Measurements from ENCODE around the gene KIR3DL3.
"Not testable (repeated sequence)": the region's sequence is repeated elsewhere in the genome, so short reads cannot be mapped to it uniquely, and the experiment has no call there.

KIR3DL3 gene

DNA sequence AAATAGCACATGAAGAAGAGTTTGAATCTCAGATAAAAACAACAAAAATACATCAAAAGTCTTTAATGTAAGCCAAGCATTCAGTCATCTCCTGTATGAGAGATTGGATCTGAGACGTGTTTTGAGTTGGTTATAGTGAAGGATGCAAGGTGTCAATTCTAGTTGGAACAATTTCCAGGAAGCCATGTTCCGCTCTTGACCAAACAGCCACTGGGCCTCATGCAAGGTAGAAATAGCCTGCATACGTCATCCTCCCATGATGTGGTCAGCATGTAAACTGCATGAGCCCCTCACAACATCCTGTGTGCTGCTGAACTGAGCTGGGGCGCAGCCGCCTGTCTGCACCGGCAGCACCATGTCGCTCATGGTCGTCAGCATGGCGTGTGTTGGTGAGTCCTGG, at the start of gene KIR3DL3:
KIR3DL3 (plus strand) TSS at position 301 of the 400 bp plus-strand sequence; CDS start at position 356, 55 bp downstream.
- no peak for DNase-seq (ENCODE audit: low read depth, low spot score)

DNA sequence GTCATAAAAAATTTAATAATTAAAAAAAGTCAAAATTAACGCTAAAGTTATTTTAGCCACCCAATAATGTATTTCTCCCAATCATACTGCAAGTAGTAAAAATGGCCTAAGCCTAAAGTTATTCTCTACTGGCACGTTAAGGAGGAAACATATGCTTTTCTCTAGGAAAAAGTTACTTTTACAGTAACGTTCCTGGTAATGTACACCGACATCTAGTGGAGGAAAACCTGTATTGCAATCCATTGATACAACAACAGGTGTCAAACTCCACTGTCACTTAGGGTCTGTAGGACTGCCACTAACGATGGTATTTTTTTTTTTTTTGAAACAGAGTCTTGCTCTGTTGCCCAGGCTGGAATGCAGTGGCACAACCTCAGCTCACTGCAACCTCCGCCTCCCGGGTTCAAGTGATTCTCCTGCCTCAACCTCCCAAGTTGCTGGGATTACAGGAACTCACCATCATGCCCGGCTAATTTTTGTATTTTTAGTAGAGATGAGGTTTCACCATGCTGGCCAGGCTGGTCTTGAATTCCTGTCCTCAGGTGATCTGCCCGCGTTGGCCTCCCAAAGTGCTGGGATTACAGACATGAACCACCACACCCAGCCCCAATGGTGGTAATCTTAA, 47.9 kb upstream of the KIR3DL3 start:
- not testable (repeated sequence) for DNase-seq (ENCODE audit: low read depth, low spot score)

DNA sequence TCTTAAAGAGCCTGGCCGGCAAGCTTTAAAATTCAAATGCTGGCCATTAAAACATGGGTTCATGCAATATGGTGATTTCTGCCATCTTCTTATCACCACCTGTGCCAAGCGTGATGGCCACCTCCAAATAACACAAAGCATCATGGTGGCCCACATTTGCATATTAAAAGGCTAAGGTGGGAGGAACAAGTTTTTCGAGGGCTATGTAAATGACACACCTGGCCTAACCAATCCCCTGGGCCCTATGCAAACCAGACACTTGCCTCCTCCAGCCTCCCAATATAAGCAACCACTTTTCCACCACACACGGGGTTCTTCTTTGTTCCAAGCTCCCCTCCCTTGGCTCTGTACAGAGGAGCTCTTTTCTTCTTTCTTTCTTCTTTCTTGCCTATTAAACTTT, 47.0 kb upstream of the KIR3DL3 start:
- no peak for DNase-seq (ENCODE audit: low read depth, low spot score)

DNA sequence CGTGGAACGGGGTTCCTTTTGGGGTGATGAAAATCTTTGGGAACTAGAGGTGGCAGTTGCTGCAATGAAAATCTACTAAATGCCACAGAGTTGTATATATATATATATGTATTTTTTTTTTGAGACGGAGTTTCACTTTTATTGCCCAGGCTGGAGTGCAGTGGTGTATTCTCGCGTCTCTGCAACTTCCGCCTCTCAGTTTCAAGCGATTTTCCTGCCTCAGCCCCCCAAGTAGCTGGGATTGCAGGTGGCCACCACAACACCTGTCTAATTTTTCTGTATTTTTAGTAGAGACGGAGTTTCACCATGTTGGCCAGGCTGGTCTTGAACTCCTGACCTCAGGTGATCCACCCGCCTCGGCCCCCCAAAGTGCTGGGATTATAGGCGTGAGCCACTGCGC, 42.6 kb upstream of the KIR3DL3 start:
- not testable (repeated sequence) for DNase-seq (ENCODE audit: low read depth, low spot score)

DNA sequence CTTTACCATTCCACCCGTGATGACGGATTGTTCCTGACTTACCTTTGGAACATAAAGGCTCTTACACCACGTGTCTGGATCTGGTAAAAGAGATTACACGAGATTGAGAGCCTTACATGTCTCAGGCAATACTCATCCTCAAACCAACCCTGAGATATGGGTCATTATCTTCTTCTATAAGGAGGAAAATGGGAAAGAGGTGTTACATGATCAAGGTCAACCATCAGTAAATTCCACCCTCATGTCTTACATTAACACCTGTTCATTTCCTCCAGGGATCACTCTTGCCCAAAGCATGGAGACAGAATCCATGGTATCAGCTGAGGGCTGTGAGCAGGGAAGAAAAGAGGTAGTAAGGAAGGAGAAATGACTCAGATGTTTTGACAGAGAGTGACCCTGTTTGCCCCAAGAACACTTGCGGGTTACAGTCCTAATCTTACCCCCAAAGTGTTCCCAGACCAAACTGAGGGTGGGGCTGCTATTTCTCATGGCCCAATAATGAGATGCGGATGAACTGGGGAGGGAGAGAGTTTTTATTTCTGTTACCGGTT, 41.9 kb upstream of the KIR3DL3 start:
- DNase-seq (ENCODE audit: low read depth, low spot score) = no peak

DNA sequence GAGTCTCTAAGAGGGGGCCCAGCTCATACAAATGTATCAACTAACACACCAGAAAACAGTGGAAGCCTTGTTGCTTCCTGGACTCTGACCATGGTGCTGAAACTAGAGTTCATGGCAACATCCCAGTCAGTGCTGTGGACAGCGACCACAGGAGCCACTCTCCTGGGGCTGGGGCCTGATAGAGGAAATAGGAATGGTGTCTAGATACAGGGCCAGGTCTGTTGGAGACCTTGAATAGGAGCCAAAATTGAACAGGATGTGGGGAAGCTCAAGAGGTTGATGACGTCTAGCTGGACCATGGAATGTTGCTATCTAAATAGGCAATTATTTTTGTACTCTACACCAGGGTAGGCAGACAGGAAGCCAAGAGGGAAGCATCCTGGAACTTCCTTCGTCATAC, 39.7 kb upstream of the KIR3DL3 start:
- no peak for DNase-seq (ENCODE audit: low read depth, low spot score)

DNA sequence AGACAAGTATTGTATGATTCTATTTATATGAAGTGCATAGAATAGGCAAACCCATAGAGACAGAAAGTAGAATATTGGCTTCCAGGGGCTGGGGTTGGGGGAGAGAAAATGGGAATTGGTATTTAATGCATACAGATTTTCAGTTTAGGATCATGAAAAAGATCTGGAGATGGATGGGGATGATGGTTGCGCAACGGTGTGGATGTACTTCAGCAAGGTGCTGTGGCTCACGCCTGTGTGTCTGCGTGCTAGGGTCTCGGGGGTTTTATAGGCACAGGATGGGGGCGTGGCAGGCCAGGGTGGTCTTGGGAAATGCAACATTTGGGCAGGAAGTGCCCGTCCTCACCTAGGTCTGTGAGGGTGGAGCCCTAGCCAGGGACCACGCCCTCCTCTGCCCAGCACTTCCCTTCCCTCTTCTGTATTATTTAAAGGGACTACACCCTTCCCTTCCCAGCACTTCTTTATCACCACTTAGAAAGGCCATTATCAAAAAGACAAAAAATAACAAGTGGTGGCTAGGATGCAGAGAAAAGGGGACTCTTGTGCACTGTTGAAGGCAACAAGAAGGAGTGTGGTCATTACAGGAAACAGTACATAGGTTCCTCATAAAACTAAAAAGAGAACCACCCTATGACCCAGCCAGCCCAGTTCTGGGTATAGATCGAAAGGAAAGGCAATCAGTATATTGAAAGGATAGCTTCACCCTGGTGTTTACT, 32.5 kb upstream of the KIR3DL3 start:
- no peak for DNase-seq (ENCODE audit: low read depth, low spot score)

DNA sequence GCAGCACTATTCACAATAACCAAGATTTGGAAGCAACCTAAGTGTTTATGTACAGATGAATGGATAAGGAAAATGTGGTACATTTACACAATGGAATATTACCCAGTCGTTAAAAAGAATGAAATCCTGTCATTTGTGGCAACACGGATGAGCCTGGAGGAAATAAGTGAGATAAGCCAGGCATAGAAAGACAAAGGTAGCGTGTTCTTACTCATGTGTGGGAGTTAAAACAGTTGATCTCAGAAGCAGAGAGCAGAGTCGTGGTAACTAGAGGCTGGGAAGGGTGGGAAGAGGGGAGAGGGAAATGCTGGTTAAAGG, 32.0 kb upstream of the KIR3DL3 start:
- no peak for DNase-seq (ENCODE audit: low read depth, low spot score)

DNA sequence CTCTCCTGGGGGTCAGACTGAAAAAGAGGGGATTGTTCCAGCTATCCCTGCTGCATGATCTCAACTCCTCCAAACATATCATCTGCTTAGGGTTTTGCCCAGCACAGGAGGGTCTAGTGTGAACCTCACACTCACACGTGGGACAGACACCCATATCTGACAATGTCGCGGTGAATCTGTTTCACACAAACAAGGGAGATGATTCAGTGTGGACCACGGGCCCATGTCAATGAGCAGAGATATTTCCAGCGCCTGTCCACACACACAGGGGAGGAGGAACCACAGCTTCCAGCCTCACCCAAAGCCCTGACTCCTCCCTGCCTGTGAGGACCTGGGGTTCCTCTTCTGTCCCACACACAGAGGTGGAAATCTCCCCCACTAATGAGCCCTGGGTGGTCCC, 29.6 kb upstream of the KIR3DL3 start:
- DNase-seq (ENCODE audit: low read depth, low spot score) = no peak

DNA sequence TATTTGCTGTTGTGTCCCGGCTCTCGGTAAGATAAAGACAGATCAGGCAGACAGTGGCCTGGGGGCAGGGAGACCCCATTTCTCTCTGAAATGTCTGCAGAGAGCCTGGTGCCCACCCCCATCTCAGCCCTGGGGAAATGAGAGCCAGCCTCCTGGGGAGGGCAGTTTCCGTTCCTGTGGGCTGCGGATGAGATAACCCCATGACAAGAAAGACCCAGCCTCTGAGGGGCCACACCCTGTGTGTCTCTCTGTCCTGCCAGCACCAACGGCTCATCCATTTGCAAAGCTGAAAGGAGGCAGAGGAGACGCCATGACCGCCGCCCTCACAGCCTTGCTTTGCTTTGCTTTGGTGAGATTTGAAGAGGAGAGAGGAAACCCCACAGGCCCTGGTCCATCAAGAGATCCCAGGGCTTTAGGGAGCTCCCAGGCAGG, 28.1 kb upstream of the KIR3DL3 start:
- DNase-seq (ENCODE audit: low read depth, low spot score) = no peak

DNA sequence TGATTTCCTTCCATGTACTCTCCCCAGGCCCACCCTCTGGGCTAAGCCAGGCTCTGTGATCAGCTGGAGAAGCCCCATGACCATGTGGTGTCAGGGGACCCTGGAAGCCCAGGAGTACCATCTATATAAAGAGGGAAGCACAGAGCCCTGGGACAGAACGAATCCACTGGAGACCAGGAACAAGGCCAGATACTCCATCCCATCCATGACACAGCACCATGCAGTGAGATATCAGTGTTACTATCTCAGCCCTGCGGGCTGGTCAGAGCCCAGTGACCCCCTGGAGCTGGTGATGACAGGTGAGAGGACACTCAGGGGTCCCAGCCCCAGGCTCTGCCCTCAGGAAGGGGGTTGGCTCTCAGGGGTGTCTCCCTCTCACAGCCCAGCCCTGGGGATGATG, 27.5 kb upstream of the KIR3DL3 start:
- DNase-seq (ENCODE audit: low read depth, low spot score) = no peak

DNA sequence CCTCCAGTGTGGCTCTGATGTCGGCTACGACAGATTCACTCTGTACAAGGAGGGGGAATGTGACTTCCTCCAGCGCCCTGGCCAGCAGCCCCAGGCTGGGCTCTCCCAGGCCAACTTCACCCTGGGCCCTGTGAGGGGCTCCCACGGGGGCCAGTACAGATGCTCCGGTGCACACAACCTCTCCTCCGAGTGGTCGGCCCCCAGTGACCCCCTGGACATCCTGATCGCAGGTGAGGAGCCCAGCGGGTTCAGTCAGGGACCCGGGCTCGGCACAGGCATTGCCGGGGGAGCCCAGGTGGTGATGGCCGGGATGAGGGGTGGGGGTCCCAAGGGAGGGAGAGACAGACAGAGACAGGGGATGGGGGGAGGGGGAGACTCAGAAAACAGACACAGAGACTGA, 26.5 kb upstream of the KIR3DL3 start:
- DNase-seq (ENCODE audit: low read depth, low spot score) = not testable (repeated sequence)

DNA sequence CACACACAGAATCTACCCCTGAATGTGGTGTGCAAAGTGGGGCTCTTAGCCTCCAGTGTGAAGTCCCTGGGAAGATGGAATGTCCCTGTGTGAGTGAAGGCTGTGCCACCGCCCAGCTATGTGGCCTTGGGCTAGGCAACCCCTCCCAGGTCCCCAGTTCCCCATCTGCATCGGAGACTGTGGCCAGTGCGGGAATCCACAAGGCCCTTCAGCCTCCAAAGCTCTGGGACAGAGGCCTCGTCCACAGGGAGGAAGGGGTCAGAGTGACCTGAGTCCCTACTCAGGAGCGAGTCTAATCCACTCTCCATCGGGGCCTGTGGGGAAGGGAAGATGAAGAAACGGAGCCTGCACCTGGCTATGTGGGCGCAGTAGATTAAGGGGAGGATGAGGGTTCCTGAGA, 19.3 kb upstream of the KIR3DL3 start:
- no peak for DNase-seq (ENCODE audit: low read depth, low spot score)

DNA sequence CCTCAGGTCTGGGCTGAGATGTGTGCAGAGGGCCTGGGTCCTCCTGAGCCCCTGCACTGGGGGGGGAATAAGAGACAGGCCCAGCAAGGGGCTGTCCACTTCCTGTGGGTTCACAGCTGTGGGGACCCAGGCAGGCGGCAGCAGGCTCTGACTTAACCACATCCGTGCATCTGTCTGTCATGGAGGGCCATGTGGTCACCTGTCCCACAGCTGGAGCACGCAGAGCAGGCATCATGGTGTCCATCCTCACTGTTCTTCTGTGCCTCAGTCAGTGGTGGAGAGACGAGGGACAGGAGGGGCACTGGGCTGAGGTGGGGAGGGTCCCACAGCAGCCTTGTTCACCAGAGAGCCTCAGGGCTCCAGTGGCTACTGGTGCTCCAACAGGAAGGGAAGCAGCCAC, 16.3 kb upstream of the KIR3DL3 start:
- DNase-seq (ENCODE audit: low read depth, low spot score) = no peak

DNA sequence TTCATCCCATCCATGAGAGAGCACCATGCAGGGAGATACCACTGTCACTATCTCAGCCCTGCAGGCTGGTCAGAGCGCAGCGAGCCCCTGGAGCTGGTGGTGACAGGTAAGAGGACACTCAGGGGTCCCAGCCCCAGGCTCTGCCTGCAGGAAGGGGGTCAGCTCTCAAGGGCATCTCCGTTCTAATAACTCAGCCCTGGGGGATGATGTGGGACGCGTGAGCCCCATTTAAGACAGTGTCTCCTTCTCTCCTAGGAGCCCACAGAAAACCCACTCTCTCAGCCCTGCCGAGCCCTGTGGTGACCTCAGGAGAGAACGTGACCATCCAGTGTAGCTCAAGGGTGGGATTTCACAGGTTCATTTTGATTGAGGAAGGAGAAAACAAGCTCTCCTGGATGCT, 15.5 kb upstream of the KIR3DL3 start:
- DNase-seq (ENCODE audit: low read depth, low spot score) = no peak

DNA sequence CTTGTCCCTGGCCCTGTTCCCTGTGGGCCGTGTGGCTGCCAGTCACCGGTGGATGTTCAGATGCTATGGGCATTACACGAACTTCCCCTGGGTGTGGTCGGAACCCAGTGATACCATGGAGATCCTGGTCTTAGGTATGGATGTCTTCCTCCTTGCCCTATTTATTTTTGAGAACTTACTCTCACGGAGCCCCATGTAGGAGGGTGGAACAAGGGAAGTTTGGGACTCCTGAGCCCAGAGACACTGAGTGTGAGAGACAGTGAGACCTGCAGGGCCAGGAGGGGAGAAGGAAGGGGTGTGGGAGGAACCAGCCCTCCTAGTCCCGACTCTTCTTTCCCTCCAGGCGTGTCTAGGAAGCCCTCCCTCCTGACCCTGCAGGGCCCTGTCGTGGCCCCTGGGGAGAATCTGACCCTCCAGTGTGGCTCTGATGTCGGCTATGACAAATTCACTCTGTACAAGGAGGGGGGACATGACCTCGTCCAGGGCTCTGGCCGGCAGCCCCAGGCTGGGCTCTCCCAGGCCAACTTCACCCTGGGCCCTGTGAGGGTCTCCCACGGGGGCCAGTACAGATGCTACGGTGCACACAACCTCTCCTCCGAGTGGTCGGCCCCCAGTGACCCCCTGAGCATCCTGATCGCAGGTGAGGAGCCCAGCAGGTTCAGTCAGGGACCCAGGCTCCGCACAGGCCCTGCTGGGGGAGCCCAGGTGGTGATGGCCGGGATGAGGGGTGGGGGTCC, 14.9 kb upstream of the KIR3DL3 start:
- no peak for DNase-seq (ENCODE audit: low read depth, low spot score)

DNA sequence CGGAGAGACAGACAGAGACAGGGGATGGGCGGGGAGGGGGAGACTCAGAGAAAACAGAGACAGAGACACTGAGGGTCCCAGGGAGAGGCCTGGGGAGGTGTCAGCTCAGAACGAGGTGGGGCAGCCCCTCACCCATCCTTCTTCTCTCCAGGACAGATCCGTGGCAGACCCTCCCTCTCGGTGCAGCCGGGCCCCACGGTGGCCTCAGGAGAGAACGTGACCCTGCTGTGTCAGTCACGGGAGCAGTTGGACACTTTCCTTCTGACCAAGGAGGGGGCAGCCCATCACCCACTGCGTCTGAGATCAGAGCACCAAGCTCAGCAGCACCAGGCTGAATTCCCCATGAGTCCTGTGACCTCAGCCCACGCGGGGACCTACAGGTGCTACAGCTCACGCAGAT, 14.3 kb upstream of the KIR3DL3 start:
- not testable (repeated sequence) for DNase-seq (ENCODE audit: low read depth, low spot score)

DNA sequence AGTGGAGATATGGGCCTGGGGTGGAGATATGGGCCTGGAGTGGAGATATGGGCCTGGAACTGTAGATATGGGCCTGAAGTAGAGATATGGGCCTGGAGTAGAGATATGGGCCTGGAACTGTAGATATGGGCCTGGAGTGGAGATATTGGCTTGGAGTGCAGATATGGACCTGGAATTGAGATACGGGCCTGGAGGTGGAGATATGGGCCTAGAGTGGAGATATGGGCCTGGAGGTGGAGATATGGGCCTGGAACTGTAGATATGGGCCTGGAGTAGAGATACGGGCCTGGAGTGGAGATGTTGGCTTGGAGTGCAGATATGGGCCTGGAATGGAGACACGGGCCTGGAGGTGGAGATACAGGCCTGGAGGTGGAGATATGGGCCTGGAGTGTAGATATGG, 402 bp downstream of the KIR3DL3 start:
- no peak for DNase-seq (ENCODE audit: low read depth, low spot score)

DNA sequence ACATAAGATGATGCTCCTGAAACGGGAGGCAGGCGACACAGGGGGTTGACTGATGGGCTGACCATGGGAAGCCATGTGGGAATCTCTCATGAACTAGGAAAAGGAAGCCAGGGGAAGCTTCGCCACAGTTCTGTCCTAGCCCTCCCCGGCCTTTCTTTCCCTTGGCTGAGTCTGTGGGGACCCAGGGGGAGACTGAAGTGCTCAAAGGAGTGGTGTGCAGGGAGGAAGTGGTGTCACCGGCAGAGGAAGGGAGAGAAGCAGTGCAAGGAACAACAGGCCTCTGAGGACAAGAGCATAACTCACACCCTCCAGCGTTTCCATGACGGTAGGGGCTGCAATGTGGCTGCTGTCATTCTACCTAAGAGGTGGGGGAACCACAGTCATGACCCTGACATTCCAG, 1.1 kb downstream of the KIR3DL3 start:
- no peak for DNase-seq (ENCODE audit: low read depth, low spot score)

DNA sequence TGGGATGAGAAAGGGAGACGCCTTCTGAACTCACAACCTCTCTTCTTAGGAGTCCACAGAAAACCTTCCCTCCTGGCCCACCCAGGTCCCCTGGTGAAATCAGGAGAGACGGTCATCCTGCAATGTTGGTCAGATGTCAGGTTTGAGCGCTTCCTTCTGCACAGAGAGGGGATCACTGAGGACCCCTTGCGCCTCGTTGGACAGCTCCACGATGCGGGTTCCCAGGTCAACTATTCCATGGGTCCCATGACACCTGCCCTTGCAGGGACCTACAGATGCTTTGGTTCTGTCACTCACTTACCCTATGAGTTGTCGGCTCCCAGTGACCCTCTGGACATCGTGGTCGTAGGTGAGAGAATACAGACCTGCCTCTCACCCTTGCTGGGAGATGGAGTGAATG, 3.3 kb downstream of the KIR3DL3 start:
- no peak for DNase-seq (ENCODE audit: low read depth, low spot score)

DNA sequence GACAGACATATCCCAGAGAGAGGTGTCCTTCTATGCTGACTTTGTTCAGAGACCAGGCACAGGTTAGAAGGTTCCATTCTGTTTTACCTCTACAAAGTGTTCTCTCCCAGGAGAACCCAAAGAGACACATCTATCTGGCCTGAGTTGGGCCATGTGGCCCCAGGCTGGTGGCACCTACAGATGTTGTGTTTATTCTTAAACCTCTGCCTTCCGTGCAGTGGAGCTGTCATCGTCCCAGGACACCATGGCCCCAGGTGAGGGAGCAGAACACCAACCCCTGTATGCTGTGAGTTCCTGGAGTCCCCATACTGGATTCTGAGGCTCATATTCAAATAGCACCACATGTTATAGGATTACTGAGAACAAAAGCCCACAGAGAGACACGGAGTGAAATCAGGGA, 3.9 kb downstream of the KIR3DL3 start:
- no peak for DNase-seq (ENCODE audit: low read depth, low spot score)

DNA sequence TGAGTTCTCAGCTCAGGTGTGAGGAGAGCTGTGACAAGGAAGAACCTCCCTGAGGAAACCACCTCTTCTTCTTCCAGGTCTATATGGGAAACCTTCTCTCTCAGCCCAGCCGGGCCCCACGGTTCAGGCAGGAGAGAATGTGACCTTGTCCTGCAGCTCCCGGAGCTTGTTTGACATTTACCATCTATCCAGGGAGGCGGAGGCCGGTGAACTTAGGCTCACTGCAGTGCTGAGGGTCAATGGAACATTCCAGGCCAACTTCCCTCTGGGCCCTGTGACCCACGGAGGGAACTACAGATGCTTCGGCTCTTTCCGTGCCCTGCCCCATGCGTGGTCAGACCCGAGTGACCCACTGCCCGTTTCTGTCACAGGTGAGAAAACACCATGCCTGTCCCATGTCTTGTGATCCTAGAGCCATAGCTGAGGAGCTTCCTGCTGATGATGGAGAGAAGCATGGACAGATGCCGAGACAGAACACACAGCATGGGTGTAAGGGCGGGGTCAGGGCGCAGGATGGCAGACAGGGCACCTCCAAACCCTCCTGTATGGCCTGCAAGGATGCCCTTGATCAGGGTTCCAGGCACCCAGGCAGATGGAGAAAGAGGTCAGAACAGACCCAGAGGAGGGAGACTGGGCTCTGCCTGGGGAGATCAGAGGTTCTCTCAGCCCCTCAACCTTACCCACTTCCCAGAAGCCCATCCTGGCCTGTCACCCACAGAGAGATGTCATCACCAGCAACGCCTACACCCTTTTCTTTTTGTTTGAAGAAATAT, 5.4 kb downstream of the KIR3DL3 start:
- DNase-seq (ENCODE audit: low read depth, low spot score) = no peak
